ENCODE results near the gene ANO3.

Gene ANO3

DNA sequence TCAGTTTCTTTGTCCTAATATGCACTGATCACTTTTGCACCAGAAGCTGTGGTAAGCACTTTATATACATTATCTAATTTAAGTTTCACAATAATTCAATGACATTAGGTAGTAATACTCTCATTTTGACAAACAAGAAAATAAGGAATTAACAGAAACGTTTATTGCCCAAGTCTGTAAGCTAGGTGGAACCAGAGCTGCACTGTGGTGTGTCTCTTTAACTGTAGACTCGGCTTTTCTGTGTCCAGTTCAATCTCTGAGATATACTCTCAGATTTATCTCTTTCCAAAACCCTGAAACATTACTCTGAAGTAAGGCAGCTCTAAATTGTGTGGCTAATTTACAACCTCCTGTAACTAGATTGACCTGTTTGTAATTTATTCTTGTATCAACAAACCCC, 139.1 kb downstream of the ANO3 start:
- no peaks in the 10 kb centered on the region for H3K36me3 ChIP-seq (ENCODE audit: control insufficient read depth, insufficient read depth, low read length)
- H3K9ac ChIP-seq (ENCODE audit: low read length), result no peak overlapping the region
- no peaks in the 10 kb centered on the region for H3K27me3 ChIP-seq (ENCODE audit: control insufficient read depth, insufficient read depth, low read length)
- no peaks in the 10 kb centered on the region for H3K4me1 ChIP-seq (ENCODE audit: control insufficient read depth, insufficient read depth, low read length)
- no peak overlapping the region for H3K4me3 ChIP-seq (ENCODE audit: low read length)
- no peaks in the 10 kb centered on the region for H3K9me3 ChIP-seq (ENCODE audit: control insufficient read depth, low read length)

GRCh38 chr11:26473216-26474194, 141.6 kb downstream of the ANO3 start:
- H3K27me3 ChIP-seq (ENCODE audit: control insufficient read depth, insufficient read depth, low read length), result no peaks in the 10 kb centered on the region

GRCh38 chr11:26474401-26474800, 142.5 kb downstream of the ANO3 start:
- H3K27me3 ChIP-seq (ENCODE audit: control insufficient read depth, insufficient read depth, low read length), result no peaks in the 10 kb centered on the region
- no peaks in the 10 kb centered on the region for H3K4me1 ChIP-seq (ENCODE audit: control insufficient read depth, insufficient read depth, low read length)
- H3K36me3 ChIP-seq (ENCODE audit: control insufficient read depth, insufficient read depth, low read length), result no peaks in the 10 kb centered on the region
- H3K4me3 ChIP-seq (ENCODE audit: low read length), result no peak overlapping the region
- H3K9me3 ChIP-seq (ENCODE audit: control insufficient read depth, low read length), result no peaks in the 10 kb centered on the region
- no peak overlapping the region for H3K9ac ChIP-seq (ENCODE audit: low read length)

More at GRCh38 chr11:26473216-26474194, 141.6 kb downstream of the ANO3 start:
- no peak overlapping the region for H3K9ac ChIP-seq (ENCODE audit: low read length)
- H3K9me3 ChIP-seq (ENCODE audit: control insufficient read depth, low read length), result no peaks in the 10 kb centered on the region
- H3K36me3 ChIP-seq (ENCODE audit: control insufficient read depth, insufficient read depth, low read length), result no peaks in the 10 kb centered on the region
- no peak overlapping the region for H3K4me3 ChIP-seq (ENCODE audit: low read length)
- H3K4me1 ChIP-seq (ENCODE audit: control insufficient read depth, insufficient read depth, low read length), result no peaks in the 10 kb centered on the region

GRCh38 chr11:26477396-26477795, 145.5 kb downstream of the ANO3 start:
- Histone ChIP-seq H3K9ac (ENCODE audit: low read length) (no peak overlapping the region), H3K27me3 (ENCODE audit: control insufficient read depth, insufficient read depth, low read length) (no peaks in the 10 kb centered on the region), H3K4me3 (ENCODE audit: low read length) (no peak overlapping the region), H3K4me1 (ENCODE audit: control insufficient read depth, insufficient read depth, low read length) (no peaks in the 10 kb centered on the region), H3K9me3 (ENCODE audit: control insufficient read depth, low read length) (no peaks in the 10 kb centered on the region), H3K36me3 (ENCODE audit: control insufficient read depth, insufficient read depth, low read length) (no peaks in the 10 kb centered on the region)

GRCh38 chr11:26478710-26479109, 146.8 kb downstream of the ANO3 start:
- H3K4me1 ChIP-seq (ENCODE audit: control insufficient read depth, insufficient read depth, low read length), result no peaks in the 10 kb centered on the region
- no peak overlapping the region for H3K9ac ChIP-seq (ENCODE audit: low read length)
- H3K27me3 ChIP-seq (ENCODE audit: control insufficient read depth, insufficient read depth, low read length), result no peaks in the 10 kb centered on the region
- H3K4me3 ChIP-seq (ENCODE audit: low read length), result no peak overlapping the region
- H3K9me3 ChIP-seq (ENCODE audit: control insufficient read depth, low read length), result no peaks in the 10 kb centered on the region
- no peaks in the 10 kb centered on the region for H3K36me3 ChIP-seq (ENCODE audit: control insufficient read depth, insufficient read depth, low read length)

DNA sequence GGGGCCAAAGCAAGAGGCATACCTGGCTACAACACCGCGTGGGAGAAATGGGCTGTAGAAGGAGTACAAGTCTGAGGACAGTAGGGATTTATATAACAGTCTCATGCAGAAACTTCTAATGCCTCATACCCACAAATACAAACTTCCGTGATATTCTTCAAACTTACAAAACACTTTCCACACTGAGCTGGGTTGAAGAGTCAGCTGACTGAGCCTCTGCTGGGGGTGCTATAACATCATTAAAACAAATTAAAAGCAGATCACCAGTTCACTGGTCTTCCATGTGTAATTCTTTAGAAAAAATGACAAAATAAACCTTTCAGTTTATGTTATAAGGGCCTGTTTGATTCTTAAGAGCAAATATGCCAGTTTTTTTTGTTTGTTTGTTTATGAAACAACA, 148.1 kb downstream of the ANO3 start:
- H3K4me3 ChIP-seq (ENCODE audit: low read length), result no peak overlapping the region
- H3K36me3 ChIP-seq (ENCODE audit: control insufficient read depth, insufficient read depth, low read length), result no peaks in the 10 kb centered on the region
- H3K9me3 ChIP-seq (ENCODE audit: control insufficient read depth, low read length), result no peaks in the 10 kb centered on the region
- no peaks in the 10 kb centered on the region for H3K27me3 ChIP-seq (ENCODE audit: control insufficient read depth, insufficient read depth, low read length)
- H3K9ac ChIP-seq (ENCODE audit: low read length), result no peak overlapping the region
- no peaks in the 10 kb centered on the region for H3K4me1 ChIP-seq (ENCODE audit: control insufficient read depth, insufficient read depth, low read length)

DNA sequence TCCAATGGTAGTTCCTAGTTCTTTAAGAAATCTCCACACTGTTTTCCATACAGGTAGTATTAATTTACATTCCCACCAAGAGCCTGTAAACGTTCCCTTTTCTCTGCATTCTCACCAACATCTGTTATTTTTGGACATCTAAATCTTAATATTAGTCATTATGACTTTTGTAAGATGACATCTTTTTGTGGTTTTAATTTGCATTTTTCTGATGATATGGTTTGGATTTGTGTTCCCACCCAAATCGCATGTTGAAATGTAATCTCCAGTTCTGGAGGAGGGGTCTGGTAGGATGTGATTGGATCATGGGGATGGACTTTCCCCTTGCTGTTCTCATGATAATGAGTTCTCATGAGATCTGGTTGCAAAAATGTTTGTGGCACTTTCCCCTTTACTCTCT, 151.2 kb downstream of the ANO3 start:
- no peaks in the 10 kb centered on the region for H3K36me3 ChIP-seq (ENCODE audit: control insufficient read depth, insufficient read depth, low read length)
- no peak overlapping the region for H3K9ac ChIP-seq (ENCODE audit: low read length)
- H3K9me3 ChIP-seq (ENCODE audit: control insufficient read depth, low read length), result no peaks in the 10 kb centered on the region
- H3K4me1 ChIP-seq (ENCODE audit: control insufficient read depth, insufficient read depth, low read length), result no peaks in the 10 kb centered on the region
- H3K27me3 ChIP-seq (ENCODE audit: control insufficient read depth, insufficient read depth, low read length), result no peaks in the 10 kb centered on the region
- no peak overlapping the region for H3K4me3 ChIP-seq (ENCODE audit: low read length)

DNA sequence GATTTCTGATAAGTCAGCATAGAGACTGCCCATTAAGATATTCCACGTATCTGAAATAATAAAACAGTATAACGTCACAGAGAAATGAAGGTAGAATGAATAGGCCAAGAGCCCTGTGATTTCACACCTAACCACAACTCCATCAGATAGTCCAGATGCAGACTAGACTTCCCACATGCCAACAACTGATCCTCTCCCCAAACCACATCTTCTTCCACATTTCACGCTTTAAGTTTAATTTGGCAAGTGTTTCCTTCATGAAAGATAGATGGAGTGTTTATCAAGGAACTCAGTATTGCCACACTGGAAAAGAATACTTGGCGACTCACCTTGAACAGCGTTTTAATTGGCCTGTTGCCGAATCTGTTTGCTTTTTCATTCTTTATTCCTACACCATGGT, 158.6 kb downstream of the ANO3 start:
- no peak overlapping the region for H3K9ac ChIP-seq (ENCODE audit: low read length)
- H3K27me3 ChIP-seq (ENCODE audit: control insufficient read depth, insufficient read depth, low read length), result no peaks in the 10 kb centered on the region
- no peaks in the 10 kb centered on the region for H3K4me1 ChIP-seq (ENCODE audit: control insufficient read depth, insufficient read depth, low read length)
- no peaks in the 10 kb centered on the region for H3K36me3 ChIP-seq (ENCODE audit: control insufficient read depth, insufficient read depth, low read length)
- H3K9me3 ChIP-seq (ENCODE audit: control insufficient read depth, low read length), result no peaks in the 10 kb centered on the region
- no peak overlapping the region for H3K4me3 ChIP-seq (ENCODE audit: low read length)

GRCh38 chr11:26493616-26494015, 161.7 kb downstream of the ANO3 start:
- Histone ChIP-seq H3K27me3 (ENCODE audit: control insufficient read depth, insufficient read depth, low read length) (no peaks in the 10 kb centered on the region), H3K4me3 (ENCODE audit: low read length) (no peak overlapping the region), H3K9ac (ENCODE audit: low read length) (no peak overlapping the region), H3K36me3 (ENCODE audit: control insufficient read depth, insufficient read depth, low read length) (no peaks in the 10 kb centered on the region), H3K4me1 (ENCODE audit: control insufficient read depth, insufficient read depth, low read length) (no peaks in the 10 kb centered on the region), H3K9me3 (ENCODE audit: control insufficient read depth, low read length) (no peaks in the 10 kb centered on the region)

DNA sequence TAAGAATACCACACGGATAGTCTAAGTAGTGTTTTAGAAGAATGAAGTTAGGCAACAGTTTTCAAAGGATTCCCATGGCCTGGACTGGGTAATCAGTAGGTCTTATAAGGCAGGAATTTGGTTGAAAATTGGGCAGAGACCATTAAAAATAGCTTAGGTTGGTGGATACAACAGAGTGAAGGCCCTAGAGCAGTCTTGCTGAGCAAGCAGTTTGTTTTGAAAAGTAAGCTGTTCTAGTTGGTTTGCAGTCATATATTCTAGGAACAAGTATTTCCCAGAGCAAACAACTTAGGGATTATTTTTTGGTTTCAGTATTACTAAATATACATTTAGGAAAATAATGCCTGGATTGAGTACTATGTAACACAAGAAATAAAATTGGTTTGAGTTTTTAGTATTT, 175.3 kb downstream of the ANO3 start:
- Histone ChIP-seq H3K4me1 (ENCODE audit: control insufficient read depth, insufficient read depth, low read length) (no peaks in the 10 kb centered on the region), H3K4me3 (ENCODE audit: low read length) (no peak overlapping the region), H3K36me3 (ENCODE audit: control insufficient read depth, insufficient read depth, low read length) (no peaks in the 10 kb centered on the region), H3K9ac (ENCODE audit: low read length) (no peak overlapping the region), H3K9me3 (ENCODE audit: control insufficient read depth, low read length) (no peaks in the 10 kb centered on the region), H3K27me3 (ENCODE audit: control insufficient read depth, insufficient read depth, low read length) (no peaks in the 10 kb centered on the region)

DNA sequence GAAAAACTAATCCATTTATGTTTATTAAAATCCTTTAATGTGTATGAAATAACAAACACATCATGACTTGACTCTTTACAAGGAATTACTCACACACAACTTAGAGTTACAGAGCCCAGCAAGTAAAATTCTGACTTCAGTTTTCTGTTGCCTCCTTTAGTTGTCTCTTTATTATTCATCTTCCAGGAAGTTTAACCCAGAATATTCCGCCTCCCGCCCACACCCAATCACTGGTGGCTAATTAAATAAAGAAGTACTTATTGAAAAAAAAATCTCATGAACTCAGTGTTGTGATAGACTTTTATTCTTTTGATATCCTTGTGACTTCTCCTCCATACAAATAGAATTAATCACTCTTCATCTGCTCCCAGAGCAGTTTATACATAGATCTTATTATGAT, 178.2 kb downstream of the ANO3 start:
- H3K36me3 ChIP-seq (ENCODE audit: control insufficient read depth, insufficient read depth, low read length), result no peaks in the 10 kb centered on the region
- H3K9me3 ChIP-seq (ENCODE audit: control insufficient read depth, low read length), result no peaks in the 10 kb centered on the region
- no peak overlapping the region for H3K4me3 ChIP-seq (ENCODE audit: low read length)
- H3K27me3 ChIP-seq (ENCODE audit: control insufficient read depth, insufficient read depth, low read length), result no peaks in the 10 kb centered on the region
- no peaks in the 10 kb centered on the region for H3K4me1 ChIP-seq (ENCODE audit: control insufficient read depth, insufficient read depth, low read length)
- no peak overlapping the region for H3K9ac ChIP-seq (ENCODE audit: low read length)

- Histone ChIP-seq H3K27me3 (ENCODE audit: control insufficient read depth, insufficient read depth, low read length) (no peaks in the 10 kb centered on the region), H3K4me3 (ENCODE audit: low read length) (no peak overlapping the region), H3K9me3 (ENCODE audit: control insufficient read depth, low read length) (no peaks in the 10 kb centered on the region), H3K4me1 (ENCODE audit: control insufficient read depth, insufficient read depth, low read length) (no peaks in the 10 kb centered on the region), H3K9ac (ENCODE audit: low read length) (no peak overlapping the region), H3K36me3 (ENCODE audit: control insufficient read depth, insufficient read depth, low read length) (no peaks in the 10 kb centered on the region)
These were observed 178.8 kb downstream of the ANO3 start for GRCh38 chr11:26510756-26511155.
